ENCODE data around the gene ZNF362.

ZNF362 gene

DNA sequence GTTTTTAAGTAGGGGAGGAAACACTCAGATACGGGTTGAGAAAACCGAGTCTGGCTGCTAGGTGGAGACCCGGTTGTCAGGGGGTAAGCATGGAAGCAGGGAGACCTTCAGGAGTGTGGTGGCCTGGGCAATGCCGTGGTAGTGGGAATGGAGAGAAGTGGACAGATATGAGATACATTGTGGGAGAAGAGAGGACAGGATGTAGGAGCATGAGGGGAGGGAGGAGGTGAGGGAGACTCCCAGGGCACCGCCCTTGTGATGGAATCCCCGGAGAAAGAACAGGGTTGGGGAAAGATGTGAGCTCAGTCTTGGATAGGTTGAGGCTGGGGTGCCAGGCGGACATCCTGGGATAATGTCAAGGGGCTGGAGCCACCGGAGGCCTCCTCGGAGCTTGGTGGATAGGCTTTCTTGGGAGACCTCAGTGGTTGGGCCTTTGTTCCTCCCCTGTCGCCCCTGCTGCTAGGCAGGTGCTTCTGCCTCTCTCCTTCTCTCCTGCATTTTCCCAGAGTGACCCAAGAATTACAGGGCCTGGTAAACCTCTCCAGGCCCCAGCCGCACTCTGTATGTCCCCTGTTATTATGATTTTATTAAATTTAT, 21.3 kb downstream of the ZNF362 start (continued):
- TF ChIP-seq ZBTB10 (tag by site-specific recombination; IDR thresholded peaks at IDR 0.05): no peak
- TF ChIP-seq, protein P1, sequence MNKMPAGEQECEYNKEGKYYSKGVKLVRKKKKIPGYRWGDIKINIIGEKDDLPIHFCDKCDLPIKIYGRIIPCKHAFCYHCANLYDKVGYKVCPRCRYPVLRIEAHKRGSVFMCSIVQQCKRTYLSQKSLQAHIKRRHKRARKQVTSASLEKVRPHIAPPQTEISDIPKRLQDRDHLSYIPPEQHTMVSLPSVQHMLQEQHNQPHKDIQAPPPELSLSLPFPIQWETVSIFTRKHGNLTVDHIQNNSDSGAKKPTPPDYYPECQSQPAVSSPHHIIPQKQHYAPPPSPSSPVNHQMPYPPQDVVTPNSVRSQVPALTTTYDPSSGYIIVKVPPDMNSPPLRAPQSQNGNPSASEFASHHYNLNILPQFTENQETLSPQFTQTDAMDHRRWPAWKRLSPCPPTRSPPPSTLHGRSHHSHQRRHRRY (tag by site-specific recombination; IDR thresholded peaks at IDR 0.05): no peak

DNA sequence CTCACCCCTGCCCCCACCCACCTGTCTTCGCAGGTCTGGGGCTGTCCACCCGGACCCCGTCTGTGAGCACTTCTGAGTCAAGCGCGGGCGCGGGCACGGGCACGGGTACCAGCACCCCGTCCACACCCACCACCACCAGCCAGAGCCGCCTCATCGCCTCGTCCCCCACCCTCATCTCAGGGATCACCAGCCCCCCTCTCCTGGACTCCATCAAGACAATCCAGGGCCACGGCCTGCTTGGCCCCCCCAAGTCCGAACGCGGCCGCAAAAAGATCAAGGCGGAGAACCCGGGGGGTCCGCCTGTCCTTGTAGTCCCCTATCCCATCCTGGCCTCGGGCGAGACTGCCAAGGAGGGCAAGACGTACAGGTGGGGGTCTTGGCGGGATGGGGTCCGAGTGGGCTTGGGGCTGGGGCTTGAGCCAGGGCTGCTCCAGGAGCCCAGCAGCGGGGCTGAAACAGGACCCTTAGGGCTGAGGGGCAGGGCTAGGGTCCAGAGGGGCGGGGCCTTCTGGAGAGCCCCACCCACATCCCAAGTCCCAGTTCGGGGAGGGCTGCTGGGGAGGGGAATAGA, 23.9 kb downstream of the ZNF362 start:
- Histone ChIP-seq H3K27ac (ENCODE audit: extremely low read depth, low read depth, low read length) (no peak overlapping the region), H3K9me3 (ENCODE audit: control insufficient read depth, insufficient read depth, low read depth, low read length) (no peaks in the 10 kb centered on the region), H3K4me3 (ENCODE audit: low read depth, low read length) (no peak overlapping the region), H3K4me1 (ENCODE audit: control insufficient read depth, insufficient read depth, low read length) (no peaks in the 10 kb centered on the region), H3K36me3 (ENCODE audit: control insufficient read depth in 2 of 2, insufficient read depth in 1 of 2, low read length in 2 of 2) (peaks cover 8 to 59% of the 10 kb centered on the region in 2 experiments; a peak in 2 of 3 replicates)
- POLR2A ChIA-PET: no interaction called here
- CTCF ChIA-PET: interaction anchor here (3.6 kb wide), 1 partner anchor 16 kb away, joined by 16 read pairs; no protein-coding TSS in a partner anchor
- TF ChIP-seq ZNF776 (tag by site-specific recombination; IDR thresholded peaks at IDR 0.05; ENCODE audit: borderline replicate concordance): no peak
- TF ChIP-seq SCRT1 (tag by site-specific recombination; IDR thresholded peaks at IDR 0.05; ENCODE audit: borderline replicate concordance): no peak
- TF ChIP-seq ZNF223 (tag by site-specific recombination; IDR thresholded peaks at IDR 0.05): no peak
- TF ChIP-seq ZNF670 (tag by site-specific recombination; IDR thresholded peaks at IDR 0.05; ENCODE audit: low read depth): no peak
- no peak for TF ChIP-seq SETDB1 (IDR thresholded peaks at IDR 0.05; ENCODE audit: insufficient read length, low read length)
- TF ChIP-seq ZNF24 (tag by site-specific recombination; IDR thresholded peaks at IDR 0.05): no peak
- no peak for TF ChIP-seq ZNF843 (tag by site-specific recombination; IDR thresholded peaks at IDR 0.05)
- TF ChIP-seq ZNF555 (tag by site-specific recombination; conservative IDR thresholded peaks at IDR 0.05): no peak
- no peak for TF ChIP-seq ZBTB48 (tag by site-specific recombination; IDR thresholded peaks at IDR 0.05)
- no peak for TF ChIP-seq ZNF621 (tag by site-specific recombination; IDR thresholded peaks at IDR 0.05)
- TF ChIP-seq ZNF560 (tag by site-specific recombination; IDR thresholded peaks at IDR 0.05; ENCODE audit: borderline replicate concordance): no peak
- TF ChIP-seq ZNF292 (tag by site-specific recombination; IDR thresholded peaks at IDR 0.05; ENCODE audit: borderline replicate concordance, low read depth): no peak

GRCh38 chr1:33281554-33282303, 25.4 kb downstream of the ZNF362 start:
- Histone ChIP-seq H3K9me3 (ENCODE audit: control insufficient read depth, insufficient read depth, low read depth, low read length) (no peaks in the 10 kb centered on the region), H3K27ac (ENCODE audit: extremely low read depth, low read depth, low read length) (no peak overlapping the region), H3K36me3 (ENCODE audit: control insufficient read depth in 2 of 2, insufficient read depth in 1 of 2, low read length in 2 of 2) (peaks cover 8 to 60% of the 10 kb centered on the region in 2 experiments; a peak in 2 of 3 replicates), H3K4me1 (ENCODE audit: control insufficient read depth, insufficient read depth, low read length) (no peaks in the 10 kb centered on the region), H3K4me3 (ENCODE audit: low read depth, low read length) (no peak overlapping the region)
- POLR2A ChIA-PET: no interaction called here
- CTCF ChIA-PET: interaction anchor here (3.6 kb wide), 1 partner anchor 14 kb away, joined by 16 read pairs; no protein-coding TSS in a partner anchor
- TF ChIP-seq KLF17 (tag by site-specific recombination; IDR thresholded peaks at IDR 0.05): no peak
- TF ChIP-seq BCL11A (tag by site-specific recombination; IDR thresholded peaks at IDR 0.05; ENCODE audit: low read depth): no peak
- no peak for TF ChIP-seq ZNF776 (tag by site-specific recombination; IDR thresholded peaks at IDR 0.05; ENCODE audit: borderline replicate concordance)
- no peak for TF ChIP-seq ZNF221 (tag by site-specific recombination; IDR thresholded peaks at IDR 0.05; ENCODE audit: borderline replicate concordance)
- no peak for TF ChIP-seq ZBTB20 (tag by site-specific recombination; IDR thresholded peaks at IDR 0.05)
- no peak for TF ChIP-seq ZNF157 (tag by site-specific recombination; IDR thresholded peaks at IDR 0.05)
- TF ChIP-seq AEBP2 (tag by site-specific recombination; IDR thresholded peaks at IDR 0.05; ENCODE audit: borderline replicate concordance): no peak

Measured in HEK293 (cell line).